Measurements from ENCODE around the gene GCN1.

GCN1 gene

DNA sequence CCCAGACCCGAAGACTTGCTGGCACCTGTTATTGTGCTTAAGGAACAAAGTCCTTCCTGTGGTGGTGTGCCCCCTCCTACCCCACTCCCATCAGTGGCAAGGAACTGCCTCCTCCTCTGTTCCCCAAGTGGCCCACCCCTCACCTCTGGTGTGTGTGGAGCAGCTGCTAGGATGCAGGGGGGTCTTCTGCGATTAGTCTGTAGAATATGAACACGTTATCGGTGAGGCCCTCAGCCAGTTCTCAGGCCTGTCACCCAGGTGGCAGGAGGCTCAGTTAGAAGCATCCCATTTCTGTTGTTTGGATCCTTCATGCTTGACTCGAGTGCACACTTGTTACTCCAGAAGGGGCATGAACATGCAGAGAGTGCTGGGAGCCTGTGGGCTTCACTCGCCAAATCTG, 117.3 kb downstream of the GCN1 start:
- TF ChIP-seq, protein P1, sequence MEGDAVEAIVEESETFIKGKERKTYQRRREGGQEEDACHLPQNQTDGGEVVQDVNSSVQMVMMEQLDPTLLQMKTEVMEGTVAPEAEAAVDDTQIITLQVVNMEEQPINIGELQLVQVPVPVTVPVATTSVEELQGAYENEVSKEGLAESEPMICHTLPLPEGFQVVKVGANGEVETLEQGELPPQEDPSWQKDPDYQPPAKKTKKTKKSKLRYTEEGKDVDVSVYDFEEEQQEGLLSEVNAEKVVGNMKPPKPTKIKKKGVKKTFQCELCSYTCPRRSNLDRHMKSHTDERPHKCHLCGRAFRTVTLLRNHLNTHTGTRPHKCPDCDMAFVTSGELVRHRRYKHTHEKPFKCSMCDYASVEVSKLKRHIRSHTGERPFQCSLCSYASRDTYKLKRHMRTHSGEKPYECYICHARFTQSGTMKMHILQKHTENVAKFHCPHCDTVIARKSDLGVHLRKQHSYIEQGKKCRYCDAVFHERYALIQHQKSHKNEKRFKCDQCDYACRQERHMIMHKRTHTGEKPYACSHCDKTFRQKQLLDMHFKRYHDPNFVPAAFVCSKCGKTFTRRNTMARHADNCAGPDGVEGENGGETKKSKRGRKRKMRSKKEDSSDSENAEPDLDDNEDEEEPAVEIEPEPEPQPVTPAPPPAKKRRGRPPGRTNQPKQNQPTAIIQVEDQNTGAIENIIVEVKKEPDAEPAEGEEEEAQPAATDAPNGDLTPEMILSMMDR (IDR thresholded peaks at IDR 0.05; ENCODE audit: insufficient read depth, low read depth, low read length, missing control alignments), result no peak
- DNase-seq (ENCODE audit: low read depth), result no peak
- H3K4me3 ChIP-seq (ENCODE audit: low read depth, low read length), result no peak overlapping the region

All from GM12865 (cell line).